GM23338 (cell line): ENCODE data around the gene GRID2. TPM values are rescaled to one million over a fixed set of nuclear protein-coding genes. Genes with fewer than 3 reads are reported as not detected.
A peak's percentile ranks its signal among the peaks of the same experiment; 100 is the strongest.

Experiments used
- ATAC-seq: fragments of 200-7000 bp; cut with Tn5 transposase; 3 replicates; pipeline ENCODE4 v1.9.1; 2020
- DNase-seq: peaks from one replicate; pipeline ENCODE4 v3.0.0-alpha.2; 2015; ENCODE audit warnings: low spot score
- H2AFZ ChIP-seq: fragments of 200-600 bp; sonication (generic); 2 replicates; pipeline ENCODE4 v1.8.0; 2016; ENCODE audit warnings: antibody characterized with exemption, mild to moderate bottlenecking, moderate library complexity
- H3F3A ChIP-seq: fragments of 200-600 bp; sonication (generic); replicated peaks from 2 replicates; pipeline ENCODE4 v1.8.0; 2017; ENCODE audit warnings: antibody characterized with exemption, mixed run types, low read depth
- H3K27ac ChIP-seq: fragments of 200-600 bp; sonication (generic); 2 replicates; pipeline ENCODE4 v1.6.1; 2016; ENCODE audit warnings: low read depth
- H3K27me3 ChIP-seq: fragments of 200-600 bp; sonication (generic); 2 replicates; pipeline ENCODE4 v1.8.0; 2016; ENCODE audit warnings: mild to moderate bottlenecking, mixed run types, moderate library complexity; ENCODE audit not compliant: insufficient read depth
- H3K36me3 ChIP-seq: fragments of 200-600 bp; sonication (generic); 2 replicates; pipeline ENCODE4 v1.8.0; 2016; ENCODE audit warnings: mild to moderate bottlenecking; ENCODE audit not compliant: insufficient read depth
- H3K4me1 ChIP-seq: fragments of 200-600 bp; sonication (generic); 2 replicates; pipeline ENCODE4 v1.8.0; 2016; ENCODE audit warnings: mild to moderate bottlenecking, moderate library complexity; ENCODE audit not compliant: insufficient read depth
- H3K4me2 ChIP-seq: fragments of 200-600 bp; sonication (generic); 2 replicates; pipeline ENCODE4 v1.7.1; 2017; ENCODE audit warnings: mixed run types
- H3K4me3 ChIP-seq: fragments of 200-600 bp; sonication (generic); 2 replicates; pipeline ENCODE4 v1.6.1; 2016; ENCODE audit warnings: mixed run types
- H3K79me2 ChIP-seq: fragments of 200-600 bp; sonication (generic); replicated peaks from 2 replicates; pipeline ENCODE4 v1.8.0; 2017; ENCODE audit warnings: mild to moderate bottlenecking; ENCODE audit not compliant: insufficient read depth
- H3K9me2 ChIP-seq: fragments of 200-600 bp; sonication (generic); 2 replicates; pipeline ENCODE4 v1.8.0; 2017; ENCODE audit not compliant: insufficient read depth
- H4K20me1 ChIP-seq: fragments of 200-600 bp; sonication (generic); replicated peaks from 2 replicates; pipeline ENCODE4 v1.8.0; 2017; ENCODE audit warnings: mild to moderate bottlenecking; ENCODE audit not compliant: insufficient read depth
- H3K27ac Mint-ChIP-seq: 2 replicates; pipeline ENCODE4 v1.8.0; 2020; ENCODE audit warnings: inconsistent platforms, mild to moderate bottlenecking, moderate library complexity, mixed read lengths
- H3K27me3 Mint-ChIP-seq: 3 replicates; pipeline ENCODE4 v1.8.0; 2022; ENCODE audit warnings: low read depth, mild to moderate bottlenecking, moderate library complexity, mixed read lengths, inconsistent platforms; ENCODE audit not compliant: insufficient read depth, poor library complexity
- H3K36me3 Mint-ChIP-seq: 3 replicates; pipeline ENCODE4 v1.8.0; 2021; ENCODE audit warnings: low read depth, mild to moderate bottlenecking, inconsistent platforms, moderate library complexity, mixed read lengths
- H3K4me1 Mint-ChIP-seq: 3 replicates; pipeline ENCODE4 v1.8.0; 2020; ENCODE audit warnings: mild to moderate bottlenecking, inconsistent platforms, mixed read lengths
- H3K4me3 Mint-ChIP-seq: 3 replicates; pipeline ENCODE4 v1.8.0; 2021; ENCODE audit warnings: moderate library complexity, mild to moderate bottlenecking, inconsistent platforms, mixed read lengths
- H3K9me3 Mint-ChIP-seq: 3 replicates; pipeline ENCODE4 v1.8.0; 2020; ENCODE audit warnings: moderate library complexity, mild to moderate bottlenecking, inconsistent platforms, mixed read lengths
- CREB1 ChIP-seq: fragments of 250-450 bp; sonication (Bioruptor Pico); IDR thresholded peaks from 2 replicates; pipeline ENCODE4 v1.5.0; 2020; ENCODE audit warnings: low read depth, mild to moderate bottlenecking, moderate library complexity
- CTCF ChIP-seq, 2 experiments: fragments of 200-600 bp in 1 of 2; sonication (generic) in 1 of 2; conservative IDR thresholded peaks; 2 replicates each; pipeline versions ENCODE4 v1.5.1 to v1.6.1; 2016 to 2017; ENCODE audit warnings: antibody characterized with exemption in 2 of 2, low read depth in 2 of 2, mild to moderate bottlenecking in 2 of 2, moderate library complexity in 1 of 2
- ETS1 ChIP-seq: IDR thresholded peaks from 2 replicates; pipeline ENCODE4 v1.6.1; 2016; ENCODE audit warnings: antibody characterized with exemption
- EZH2 ChIP-seq: fragments of 200-600 bp; sonication (generic); IDR thresholded peaks from one replicate; pipeline ENCODE4 v1.8.0; 2017; ENCODE audit warnings: antibody characterized with exemption, mild to moderate bottlenecking, low read depth; ENCODE audit not compliant: unreplicated experiment
- EZH2phosphoT487 ChIP-seq: fragments of 200-600 bp; sonication (generic); IDR thresholded peaks from one replicate; pipeline ENCODE4 v1.8.1; 2018; ENCODE audit warnings: antibody characterized with exemption; ENCODE audit not compliant: unreplicated experiment
- JUNB ChIP-seq: IDR thresholded peaks from one replicate; pipeline ENCODE4 v1.6.1; 2016; ENCODE audit warnings: antibody characterized with exemption; ENCODE audit not compliant: unreplicated experiment
- NANOG ChIP-seq: IDR thresholded peaks from 2 replicates; pipeline ENCODE4 v1.6.1; 2016; ENCODE audit warnings: antibody characterized with exemption, borderline replicate concordance
- POLR2AphosphoS5 ChIP-seq: IDR thresholded peaks from 2 replicates; pipeline ENCODE4 v1.6.1; 2016; ENCODE audit warnings: antibody characterized with exemption, low read depth
- REST ChIP-seq: IDR thresholded peaks from one replicate; pipeline ENCODE4 v1.6.1; 2018; ENCODE audit warnings: antibody characterized with exemption; ENCODE audit not compliant: unreplicated experiment
- STAT1 ChIP-seq: IDR thresholded peaks from one replicate; pipeline ENCODE4 v1.6.1; 2016; ENCODE audit warnings: antibody characterized with exemption; ENCODE audit not compliant: unreplicated experiment
- ZNF114 ChIP-seq: fragments of 250-450 bp; sonication (Bioruptor Pico); IDR thresholded peaks from 2 replicates; pipeline ENCODE4 v1.5.0; 2020; ENCODE audit warnings: mild to moderate bottlenecking, moderate library complexity
- ZNF331 ChIP-seq: fragments of 250-450 bp; sonication (Bioruptor Pico); IDR thresholded peaks from 2 replicates; pipeline ENCODE4 v1.5.0; 2020; ENCODE audit warnings: low read depth, mild to moderate bottlenecking, moderate library complexity
- polyA plus RNA-seq: library from polyadenylated mRNA; unstranded; fragments of >200 nt; fragmentation: Nextera tagmentation; extraction: Ambion mirVana; gene quantifications from 2 replicates; pipeline ENCODE4 v1.2.1, GENCODE V29; 2016
- total RNA-seq: library from RNA; depleted of rRNA; stranded (reverse); fragments of >200 nt; shearing (Covaris generic); gene quantifications from 2 replicates; pipeline ENCODE4 v1.2.3, GENCODE V29; 2014

Gene GRID2
- total and polyA plus RNA-seq, 2 experiments from 2014 or later, result 19.9 to 65.4 TPM

- Histone ChIP-seq H3K4me1 (peaks cover 70% of the 10 kb centered on the region), H3K79me2 (peaks cover 80% of the 10 kb centered on the region), H3K27me3 (no peaks in the 10 kb centered on the region), H3K9me2 (no peaks in the 10 kb centered on the region), H4K20me1 (no peaks in the 10 kb centered on the region), H3F3A (no peaks in the 10 kb centered on the region), H3K36me3 (no peaks in the 10 kb centered on the region), H2AFZ (no peak overlapping the region), H3K4me3 (no peak overlapping the region), H3K27ac (peak overlapping the region; percentile 57), H3K4me2 (peak overlapping the region; percentile 45; the same call in 1 of the 2 replicates)
- ATAC-seq, result no peak
- Mint-ChIP-seq H3K36me3 (no peaks in the 10 kb centered on the region), H3K27ac (no peak overlapping the region), H3K4me3 (no peak overlapping the region), H3K27me3 (peaks cover 4% of the 10 kb centered on the region), H3K4me1 (peaks cover 24% of the 10 kb centered on the region), H3K9me3 (no peaks in the 10 kb centered on the region)
- no peak for TF ChIP-seq CTCF (conservative IDR thresholded peaks at IDR 0.05; ENCODE audit: low read depth in 2 of 2)
- TF ChIP-seq JUNB, result no peak
- TF ChIP-seq ETS1, result no peak
- TF ChIP-seq EZH2phosphoT487, result no peak
- no peak for TF ChIP-seq NANOG
- no peak for TF ChIP-seq CREB1 (CRISPR knock-in tag)
- TF ChIP-seq POLR2AphosphoS5, result no peak
- DNase-seq, result no peak
Observed at GRCh38 chr4:92521941-92522340, 218.2 kb downstream of the GRID2 start.

GRCh38 chr4:92522356-92522755 lies 218.6 kb downstream of the GRID2 start:
- Histone ChIP-seq H3K9me2 (no peaks in the 10 kb centered on the region), H3F3A (no peaks in the 10 kb centered on the region), H3K79me2 (peaks cover 80% of the 10 kb centered on the region), H2AFZ (no peak overlapping the region), H3K27ac (peak overlapping the region; percentile 57), H3K27me3 (no peaks in the 10 kb centered on the region), H3K4me3 (no peak overlapping the region), H3K4me1 (peaks cover 70% of the 10 kb centered on the region), H4K20me1 (no peaks in the 10 kb centered on the region), H3K4me2 (no peak overlapping the region), H3K36me3 (no peaks in the 10 kb centered on the region)
- no peak for TF ChIP-seq ZNF114 (CRISPR knock-in tag)
- TF ChIP-seq CREB1 (CRISPR knock-in tag), result no peak
- no peak for TF ChIP-seq ZNF331
- TF ChIP-seq STAT1, result no peak
- TF ChIP-seq CTCF (conservative IDR thresholded peaks at IDR 0.05; ENCODE audit: low read depth in 2 of 2), result no peak
- no peak for TF ChIP-seq EZH2phosphoT487
- TF ChIP-seq JUNB, result no peak
- TF ChIP-seq NANOG, result no peak
- TF ChIP-seq POLR2AphosphoS5, result no peak
- TF ChIP-seq EZH2, result no peak
- no peak for TF ChIP-seq REST
- H3K4me3 Mint-ChIP-seq, result no peak overlapping the region
- H3K36me3 Mint-ChIP-seq, result no peaks in the 10 kb centered on the region
- peaks cover 4% of the 10 kb centered on the region for H3K27me3 Mint-ChIP-seq
- H3K9me3 Mint-ChIP-seq, result no peaks in the 10 kb centered on the region
- H3K4me1 Mint-ChIP-seq, result peaks cover 25% of the 10 kb centered on the region
- no peak overlapping the region for H3K27ac Mint-ChIP-seq
- DNase-seq, result no peak
- ATAC-seq, result no peak
